SK-N-SH (cell line): Measurements from ENCODE around the gene CD300H.

Experiments used
- CTCF ChIP-seq: fragments of 200-600 bp; sonication (generic); IDR thresholded peaks from 2 replicates; pipeline ENCODE4 v1.6.1; 2017; ENCODE audit warnings: antibody characterized with exemption, mild to moderate bottlenecking, moderate library complexity
- EP300 ChIP-seq, 2 experiments: IDR thresholded peaks; 2 replicates each; pipeline versions ENCODE4 v1.4.0 to v1.6.1; 2012; ENCODE audit warnings: borderline replicate concordance in 1 of 2, low read depth in 1 of 2, low read length in 1 of 2
- GATA2 ChIP-seq: sonication (generic); formaldehyde crosslinking; IDR thresholded peaks from 2 replicates; pipeline ENCODE4 v1.5.0; 2020; ENCODE audit warnings: mild to moderate bottlenecking, missing genetic modification reagents
- IRF3 ChIP-seq: fragments of 150-350 bp; IDR thresholded peaks from 2 replicates; pipeline ENCODE4 v1.6.1; 2016; ENCODE audit warnings: mild to moderate bottlenecking, low read depth, low read length
- JUND ChIP-seq: IDR thresholded peaks from 2 replicates; pipeline ENCODE4 v1.4.0; 2012
- MAX ChIP-seq: IDR thresholded peaks from 2 replicates; pipeline ENCODE4 v1.4.0; 2012; ENCODE audit warnings: low read depth
- MXI1 ChIP-seq: IDR thresholded peaks from 2 replicates; pipeline ENCODE4 v1.6.1; 2012; ENCODE audit warnings: mild to moderate bottlenecking, low read depth, low read length, improper control_type of control experiment
- NRF1 ChIP-seq: IDR thresholded peaks from 2 replicates; pipeline ENCODE4 v1.6.1; 2012; ENCODE audit warnings: low read depth, mild to moderate bottlenecking, low read length
- POLR2AphosphoS5 ChIP-seq: IDR thresholded peaks from 2 replicates; pipeline ENCODE4 v1.6.1; 2012; ENCODE audit warnings: low read depth, low read length
- RAD21 ChIP-seq: IDR thresholded peaks from 2 replicates; pipeline ENCODE4 v1.6.1; 2012; ENCODE audit warnings: mild to moderate bottlenecking, low read length
- USF2 ChIP-seq: fragments of 150-350 bp; IDR thresholded peaks from 2 replicates; pipeline ENCODE4 v1.6.1; 2017; ENCODE audit warnings: antibody characterized with exemption, low read length, low read depth, borderline replicate concordance
- YY1 ChIP-seq: IDR thresholded peaks from 2 replicates; pipeline ENCODE4 v1.4.0; 2012; ENCODE audit warnings: low read depth, mild to moderate bottlenecking
- ZBTB33 ChIP-seq: IDR thresholded peaks from 2 replicates; pipeline ENCODE4 v1.4.0; 2012; ENCODE audit warnings: low read depth, borderline replicate concordance

GRCh38 chr17:74543406-74543805, 23.9 kb downstream of the CD300H start:
- TF ChIP-seq MXI1 (no peak), NRF1 (no peak), CTCF (no peak), POLR2AphosphoS5 (no peak), GATA2 (CRISPR knock-in tag) (no peak), EP300 (IDR thresholded peaks at IDR 0.05; ENCODE audit: borderline replicate concordance in 1 of 2, low read depth in 1 of 2, low read length in 1 of 2) (no peak), MAX (no peak), YY1 (no peak), RAD21 (no peak), IRF3 (no peak), USF2 (no peak), ZBTB33 (no peak), JUND (no peak)
